ENCODE data around the gene DNAJC30.

GRCh38 chr7:73650524-73650923 lies 32.7 kb downstream of the DNAJC30 start:
- TF ChIP-seq, protein P1, sequence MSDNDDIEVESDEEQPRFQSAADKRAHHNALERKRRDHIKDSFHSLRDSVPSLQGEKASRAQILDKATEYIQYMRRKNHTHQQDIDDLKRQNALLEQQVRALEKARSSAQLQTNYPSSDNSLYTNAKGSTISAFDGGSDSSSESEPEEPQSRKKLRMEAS (IDR thresholded peaks at IDR 0.05), result no peak
- TF ChIP-seq CTCF (IDR thresholded peaks at IDR 0.05; ENCODE audit: low read depth, low read length, missing input control) (no peak), EGR1 (IDR thresholded peaks at IDR 0.05; ENCODE audit: low read depth in 2 of 2) (no peak), YY1 (IDR thresholded peaks at IDR 0.05) (no peak), GABPA (IDR thresholded peaks at IDR 0.05 in 1 of 2, conservative IDR thresholded peaks at IDR 0.05 in 1 of 2) (no peak), RAD21 (IDR thresholded peaks at IDR 0.05) (no peak), ATF3 (IDR thresholded peaks at IDR 0.05) (no peak), FOXA1 (IDR thresholded peaks at IDR 0.05) (no peak), JUND (IDR thresholded peaks at IDR 0.05) (no peak), TAF1 (conservative IDR thresholded peaks at IDR 0.05) (no peak)
- TF ChIP-seq, protein P2, sequence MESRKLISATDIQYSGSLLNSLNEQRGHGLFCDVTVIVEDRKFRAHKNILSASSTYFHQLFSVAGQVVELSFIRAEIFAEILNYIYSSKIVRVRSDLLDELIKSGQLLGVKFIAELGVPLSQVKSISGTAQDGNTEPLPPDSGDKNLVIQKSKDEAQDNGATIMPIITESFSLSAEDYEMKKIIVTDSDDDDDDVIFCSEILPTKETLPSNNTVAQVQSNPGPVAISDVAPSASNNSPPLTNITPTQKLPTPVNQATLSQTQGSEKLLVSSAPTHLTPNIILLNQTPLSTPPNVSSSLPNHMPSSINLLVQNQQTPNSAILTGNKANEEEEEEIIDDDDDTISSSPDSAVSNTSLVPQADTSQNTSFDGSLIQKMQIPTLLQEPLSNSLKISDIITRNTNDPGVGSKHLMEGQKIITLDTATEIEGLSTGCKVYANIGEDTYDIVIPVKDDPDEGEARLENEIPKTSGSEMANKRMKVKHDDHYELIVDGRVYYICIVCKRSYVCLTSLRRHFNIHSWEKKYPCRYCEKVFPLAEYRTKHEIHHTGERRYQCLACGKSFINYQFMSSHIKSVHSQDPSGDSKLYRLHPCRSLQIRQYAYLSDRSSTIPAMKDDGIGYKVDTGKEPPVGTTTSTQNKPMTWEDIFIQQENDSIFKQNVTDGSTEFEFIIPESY (IDR thresholded peaks at IDR 0.05), result no peak

All from liver (tissue), 3 donors.